H1 (cell line): ENCODE data around the gene MINDY1.

ENCODE experiments used
- CREB1 ChIP-seq: IDR thresholded peaks from 2 replicates; pipeline ENCODE4 v1.6.1; 2012; ENCODE audit warnings: inconsistent platforms
- CTCF ChIP-seq, 3 experiments: IDR thresholded peaks; 1 replicate in 2 of 3; 2 replicates in 1 of 3; pipeline versions ENCODE4 v1.5.1 to v1.6.1; 2011; ENCODE audit warnings: low read length in 3 of 3, mild to moderate bottlenecking in 3 of 3, inconsistent platforms in 2 of 3, low read depth in 1 of 3, moderate library complexity in 1 of 3; ENCODE audit not compliant: insufficient read depth in 1 of 3; ENCODE audit errors: control extremely low read depth in 1 of 3
- POLR2A ChIP-seq, 2 experiments: IDR thresholded peaks; 1 replicate in 1 of 2; 2 replicates in 1 of 2; pipeline ENCODE4 v1.6.1; 2011; ENCODE audit warnings: low read depth in 2 of 2, low read length in 2 of 2, mild to moderate bottlenecking in 2 of 2; ENCODE audit errors: control extremely low read depth in 1 of 2
- POLR2AphosphoS5 ChIP-seq: IDR thresholded peaks from 2 replicates; pipeline ENCODE4 v1.6.1; 2011; ENCODE audit warnings: low read depth, low read length
- TAF1 ChIP-seq: IDR thresholded peaks from 2 replicates; pipeline ENCODE4 v1.6.1; 2011; ENCODE audit warnings: mild to moderate bottlenecking, low read depth, low read length
- TEAD4 ChIP-seq: IDR thresholded peaks from 2 replicates; pipeline ENCODE4 v1.6.1; 2012; ENCODE audit warnings: low read depth, low read length, inconsistent platforms, mixed read lengths
- YY1 ChIP-seq: IDR thresholded peaks from 2 replicates; pipeline ENCODE4 v1.6.1; 2011; ENCODE audit warnings: low read depth, mild to moderate bottlenecking, low read length

- TF ChIP-seq POLR2A (IDR thresholded peaks at IDR 0.05; ENCODE audit: control extremely low read depth in 1 of 2, low read depth in 2 of 2, low read length in 2 of 2) = no peak
- no peak for TF ChIP-seq TAF1
- TF ChIP-seq YY1 = no peak
- no peak for TF ChIP-seq CREB1
- no peak for TF ChIP-seq CTCF (IDR thresholded peaks at IDR 0.05; ENCODE audit: control extremely low read depth in 1 of 3, insufficient read depth in 1 of 3, low read depth in 1 of 3, low read length in 3 of 3)
- TF ChIP-seq TEAD4 = no peak
- no peak for TF ChIP-seq POLR2AphosphoS5
Observed at GRCh38 chr1:150967936-150968335, 38.8 kb downstream of the MINDY1 start.
